ENCODE results near the gene SCUBE1.

- TF ChIP-seq CTCF (IDR thresholded peaks at IDR 0.05 in 2 of 3, conservative IDR thresholded peaks at IDR 0.05 in 1 of 3; ENCODE audit: control insufficient read depth in 2 of 3, extremely low read depth in 1 of 3, insufficient read depth in 1 of 3, low read depth in 3 of 3, low read length in 3 of 3) (no peak), CREM (IDR thresholded peaks at IDR 0.05; ENCODE audit: low read depth) (no peak)
Measured at GRCh38 chr22:43390872-43391271, 47.7 kb upstream of the SCUBE1 start.

Data from GM12878 (cell line).